ENCODE results near the gene APC2.

APC2 gene

DNA sequence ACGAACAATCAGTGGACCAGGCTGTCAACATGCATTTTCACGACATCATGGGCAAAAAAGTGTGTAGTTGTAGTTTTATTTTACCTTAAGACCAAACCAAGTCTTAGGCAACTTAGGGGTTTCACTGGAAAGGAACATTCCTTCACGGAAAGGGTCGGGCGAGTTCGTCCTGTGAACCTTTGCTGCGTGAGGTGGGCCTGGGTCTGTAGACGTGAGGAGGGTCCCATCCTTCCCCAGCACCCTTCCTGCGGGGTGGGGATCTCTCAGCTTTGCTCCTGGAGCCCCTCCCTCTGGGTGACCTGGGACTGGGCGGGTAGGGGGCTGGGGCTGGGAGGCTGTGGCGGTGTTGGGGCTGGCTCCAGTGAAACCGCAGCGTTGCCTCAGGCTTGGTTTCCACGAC, 24.0 kb upstream of the APC2 start:
- Histone ChIP-seq H3K36me3 (replicated peaks; ENCODE audit: low read depth, low read length) (peaks cover 90% of the 10 kb centered on the region), H3K9ac (ENCODE audit: low read length) (no peak overlapping the region)

DNA sequence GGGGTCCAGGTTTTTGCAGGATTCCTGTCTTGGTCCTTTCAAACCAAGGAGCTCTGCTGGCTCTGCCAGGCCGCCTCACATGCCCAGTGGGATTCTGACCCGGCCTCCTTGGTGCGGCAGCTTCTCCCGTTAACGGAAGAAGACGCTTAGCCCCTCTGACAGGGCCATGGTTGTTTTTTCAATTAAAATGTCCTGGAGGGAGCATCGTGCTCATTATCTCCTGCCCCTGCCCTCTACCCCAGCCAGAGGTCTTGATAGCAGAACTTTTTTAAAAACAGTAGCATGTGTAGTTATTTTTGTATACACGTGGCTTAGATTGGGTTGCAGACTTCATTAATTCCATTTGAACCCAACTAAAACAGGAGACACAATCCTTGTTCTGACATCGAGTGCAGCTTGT, 23.2 kb upstream of the APC2 start:
- no peak overlapping the region for H2AFZ ChIP-seq (ENCODE audit: low read depth, low read length)
- H3K4me3 ChIP-seq (ENCODE audit: low read length): no peak overlapping the region
- H3K27me3 ChIP-seq (ENCODE audit: low read depth, low read length): no peaks in the 10 kb centered on the region
- H4K20me1 ChIP-seq (ENCODE audit: insufficient read depth, low read length): peaks cover 63% of the 10 kb centered on the region
- H3K4me1 ChIP-seq (ENCODE audit: low read length): no peaks in the 10 kb centered on the region
- H3K79me2 ChIP-seq (ENCODE audit: low read length): peaks cover 86% of the 10 kb centered on the region
- H3K36me3 ChIP-seq (replicated peaks; ENCODE audit: low read depth, low read length): peaks cover 85% of the 10 kb centered on the region
- TF ChIP-seq EZH2phosphoT487 (IDR thresholded peaks at IDR 0.05; ENCODE audit: low read depth): no peak
- TF ChIP-seq, protein P1, sequence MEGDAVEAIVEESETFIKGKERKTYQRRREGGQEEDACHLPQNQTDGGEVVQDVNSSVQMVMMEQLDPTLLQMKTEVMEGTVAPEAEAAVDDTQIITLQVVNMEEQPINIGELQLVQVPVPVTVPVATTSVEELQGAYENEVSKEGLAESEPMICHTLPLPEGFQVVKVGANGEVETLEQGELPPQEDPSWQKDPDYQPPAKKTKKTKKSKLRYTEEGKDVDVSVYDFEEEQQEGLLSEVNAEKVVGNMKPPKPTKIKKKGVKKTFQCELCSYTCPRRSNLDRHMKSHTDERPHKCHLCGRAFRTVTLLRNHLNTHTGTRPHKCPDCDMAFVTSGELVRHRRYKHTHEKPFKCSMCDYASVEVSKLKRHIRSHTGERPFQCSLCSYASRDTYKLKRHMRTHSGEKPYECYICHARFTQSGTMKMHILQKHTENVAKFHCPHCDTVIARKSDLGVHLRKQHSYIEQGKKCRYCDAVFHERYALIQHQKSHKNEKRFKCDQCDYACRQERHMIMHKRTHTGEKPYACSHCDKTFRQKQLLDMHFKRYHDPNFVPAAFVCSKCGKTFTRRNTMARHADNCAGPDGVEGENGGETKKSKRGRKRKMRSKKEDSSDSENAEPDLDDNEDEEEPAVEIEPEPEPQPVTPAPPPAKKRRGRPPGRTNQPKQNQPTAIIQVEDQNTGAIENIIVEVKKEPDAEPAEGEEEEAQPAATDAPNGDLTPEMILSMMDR (IDR thresholded peaks at IDR 0.05; ENCODE audit: low read depth, low read length): no peak
- H3K9me3 ChIP-seq (ENCODE audit: insufficient read depth, low read length): no peaks in the 10 kb centered on the region
- H3K4me2 ChIP-seq (ENCODE audit: low read length): no peak overlapping the region
- H3K9ac ChIP-seq (ENCODE audit: low read length): no peak overlapping the region
- H3K27ac ChIP-seq (ENCODE audit: low read length): no peak overlapping the region

More for the DNA sequence above, 24.0 kb upstream of the APC2 start:
- no peak overlapping the region for H2AFZ ChIP-seq (ENCODE audit: low read depth, low read length)
- H3K4me1 ChIP-seq (ENCODE audit: low read length): no peaks in the 10 kb centered on the region
- peaks cover 71% of the 10 kb centered on the region for H4K20me1 ChIP-seq (ENCODE audit: insufficient read depth, low read length)
- no peak overlapping the region for H3K27ac ChIP-seq (ENCODE audit: low read length)
- peaks cover 93% of the 10 kb centered on the region for H3K79me2 ChIP-seq (ENCODE audit: low read length)
- no peaks in the 10 kb centered on the region for H3K27me3 ChIP-seq (ENCODE audit: low read depth, low read length)
- H3K4me3 ChIP-seq (ENCODE audit: low read length): no peak overlapping the region
- H3K9me3 ChIP-seq (ENCODE audit: insufficient read depth, low read length): no peaks in the 10 kb centered on the region
- no peak overlapping the region for H3K4me2 ChIP-seq (ENCODE audit: low read length)
- TF ChIP-seq EZH2phosphoT487 (IDR thresholded peaks at IDR 0.05; ENCODE audit: low read depth): no peak
- TF ChIP-seq, protein P1 (IDR thresholded peaks at IDR 0.05; ENCODE audit: low read depth, low read length): no peak

DNA sequence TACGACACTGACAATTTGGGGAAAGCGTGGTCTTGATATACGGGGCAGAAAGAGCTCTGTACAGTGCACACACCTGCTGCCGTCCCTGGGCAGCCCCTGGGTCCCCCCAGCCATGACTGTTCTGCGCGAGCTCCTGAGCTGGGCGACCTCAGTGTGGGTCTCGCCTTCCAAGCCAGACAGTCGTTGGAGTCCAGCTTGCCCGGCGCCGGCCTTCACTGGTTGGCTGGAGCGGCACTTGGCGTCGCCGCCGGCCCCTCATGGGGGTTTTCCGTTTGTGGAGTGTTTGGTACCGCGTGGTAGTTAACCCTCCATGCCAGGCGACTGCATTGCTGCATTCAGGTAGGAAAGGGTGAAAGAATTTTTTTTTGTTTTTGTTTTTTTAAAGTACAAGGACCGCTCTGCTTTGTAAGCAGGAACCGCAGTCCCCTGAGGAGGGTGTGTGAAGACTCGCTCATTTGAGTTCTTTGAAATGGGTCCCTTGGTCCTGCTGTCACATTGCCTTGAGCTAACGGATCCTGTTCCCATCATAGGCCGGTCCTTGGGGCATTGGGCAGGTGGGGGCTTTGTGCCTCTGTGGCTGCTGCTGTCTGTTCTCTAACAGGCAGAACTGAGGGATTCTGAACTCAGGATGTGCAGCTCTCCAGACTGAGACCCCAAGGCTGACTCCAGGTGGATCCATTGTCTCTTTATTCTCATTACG, 22.6 kb upstream of the APC2 start:
- Histone ChIP-seq H3K9ac (ENCODE audit: low read length) (no peak overlapping the region), H3K4me3 (ENCODE audit: low read length) (no peak overlapping the region), H3K9me3 (ENCODE audit: insufficient read depth, low read length) (no peaks in the 10 kb centered on the region), H3K27me3 (ENCODE audit: low read depth, low read length) (no peaks in the 10 kb centered on the region), H3K79me2 (ENCODE audit: low read length) (peaks cover 86% of the 10 kb centered on the region), H3K36me3 (replicated peaks; ENCODE audit: low read depth, low read length) (peaks cover 85% of the 10 kb centered on the region), H3K27ac (ENCODE audit: low read length) (no peak overlapping the region), H3K4me1 (ENCODE audit: low read length) (no peaks in the 10 kb centered on the region), H3K4me2 (ENCODE audit: low read length) (no peak overlapping the region), H4K20me1 (ENCODE audit: insufficient read depth, low read length) (peaks cover 61% of the 10 kb centered on the region), H2AFZ (ENCODE audit: low read depth, low read length) (no peak overlapping the region)
- TF ChIP-seq, protein P1 (IDR thresholded peaks at IDR 0.05; ENCODE audit: low read depth, low read length): no peak
- no peak for TF ChIP-seq EZH2phosphoT487 (IDR thresholded peaks at IDR 0.05; ENCODE audit: low read depth)

DNA sequence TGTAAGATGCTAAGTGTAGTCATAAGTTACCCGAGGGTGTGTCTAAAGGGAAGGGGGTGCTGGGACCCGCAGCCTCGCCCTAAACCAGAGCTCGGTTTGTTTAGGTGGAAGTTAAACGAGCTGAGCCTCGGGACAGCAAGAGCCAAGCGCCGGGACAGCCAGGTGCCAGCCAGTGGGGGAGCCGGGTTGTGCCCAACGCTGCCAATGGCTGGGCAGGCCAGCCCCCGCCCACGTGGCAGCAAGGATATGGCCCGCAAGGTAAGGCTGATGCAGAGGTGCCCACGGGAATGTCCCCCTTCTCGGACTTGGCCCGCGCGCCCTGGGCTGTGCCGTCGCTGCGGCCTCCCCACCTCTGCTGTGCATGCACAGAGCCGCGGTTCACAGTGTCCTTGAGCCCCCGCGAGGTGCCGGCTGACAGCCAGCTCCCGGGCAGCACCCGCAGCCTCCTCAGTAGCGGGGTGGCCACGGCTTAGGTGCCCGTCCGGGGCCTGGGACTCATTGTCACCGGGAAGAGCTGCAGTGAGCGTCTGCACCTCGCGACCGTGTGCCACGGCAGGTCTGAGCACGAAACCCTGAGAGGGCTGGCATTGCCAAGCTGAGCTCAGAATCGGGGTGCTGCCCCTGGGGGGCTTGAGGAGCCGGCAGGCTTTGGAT, 21.1 kb upstream of the APC2 start:
- Histone ChIP-seq H2AFZ (ENCODE audit: low read depth, low read length) (no peak overlapping the region), H3K27ac (ENCODE audit: low read length) (no peak overlapping the region), H3K9me3 (ENCODE audit: insufficient read depth, low read length) (no peaks in the 10 kb centered on the region), H4K20me1 (ENCODE audit: insufficient read depth, low read length) (peaks cover 57% of the 10 kb centered on the region), H3K9ac (ENCODE audit: low read length) (no peak overlapping the region), H3K36me3 (replicated peaks; ENCODE audit: low read depth, low read length) (peaks cover 85% of the 10 kb centered on the region), H3K4me1 (ENCODE audit: low read length) (no peaks in the 10 kb centered on the region), H3K4me3 (ENCODE audit: low read length) (no peak overlapping the region), H3K4me2 (ENCODE audit: low read length) (no peak overlapping the region), H3K27me3 (ENCODE audit: low read depth, low read length) (no peaks in the 10 kb centered on the region), H3K79me2 (ENCODE audit: low read length) (peaks cover 85% of the 10 kb centered on the region)
- TF ChIP-seq, protein P1 (IDR thresholded peaks at IDR 0.05; ENCODE audit: low read depth, low read length): no peak
- no peak for TF ChIP-seq EZH2phosphoT487 (IDR thresholded peaks at IDR 0.05; ENCODE audit: low read depth)
